K562 (cell line): ENCODE results near the gene KCNJ12. TPM values are rescaled to one million over a fixed set of nuclear protein-coding genes. Genes with fewer than 3 reads are reported as not detected.

Experiments used
- ATAC-seq: fragments of 200-7000 bp; cut with Tn5 transposase; 3 replicates; pipeline ENCODE4 v1.9.1; 2020; ENCODE audit warnings: moderate library complexity
- BruUV-seq: library from RNA; stranded (reverse); fragments of 400-500 nt; replicated peaks from 2 replicates; lab custom pipeline; 2021; lab: Mats Ljungman, UMichigan
- CTCF ChIA-PET: fragments of 300-600 bp; formaldehyde crosslinking; extraction: SDS; loops from one replicate; lab custom pipeline; 2021; ENCODE audit warnings: low intra/inter-chr PET ratio; lab: Yijun Ruan, JAX
- POLR2A ChIA-PET: fragments of 300-600, 350-650 bp; sonication (Branson Sonifier 250); formaldehyde crosslinking; extraction: SDS; loops from one replicate; lab custom pipeline; 2021; ENCODE audit warnings: antibody characterized with exemption, inconsistent platforms; lab: Yijun Ruan, JAX
- DNase-seq, 4 experiments: peaks; one replicate each; pipeline versions ENCODE4 v3.0.0 to v3.0.0-alpha.2; 2011 to 2018; ENCODE audit warnings: low spot score in 3 of 4, mixed read lengths in 3 of 4; ENCODE audit errors: extremely low read depth in 1 of 4
- FAIRE-seq: peaks from 2 replicates; lab custom pipeline; 2011; peaks lifted over from hg19 to GRCh38; lab: Jason Lieb, UNC
- H2AFZ ChIP-seq: 2 replicates; pipeline ENCODE4 v1.6.0; 2011; ENCODE audit warnings: low read depth, low read length, control low read depth, inconsistent platforms
- H3K27ac ChIP-seq: fragments of 200-600 bp; 3 replicates; pipeline ENCODE4 v1.8.0; 2011; ENCODE audit warnings: low read depth, mild to moderate bottlenecking, control low read depth, inconsistent platforms, low read length, moderate library complexity, mixed read lengths; ENCODE audit errors: extremely low read depth
- H3K27me3 ChIP-seq, 2 experiments: fragments of 300-600 bp in 1 of 2; 2 replicates in 1 of 2; 3 replicates in 1 of 2; pipeline versions ENCODE4 v1.6.0 to v1.8.0; 2011; ENCODE audit warnings: inconsistent platforms in 2 of 2, low read length in 2 of 2, mild to moderate bottlenecking in 1 of 2, mixed read lengths in 1 of 2, moderate library complexity in 1 of 2; ENCODE audit not compliant: control insufficient read depth in 2 of 2, insufficient read depth in 2 of 2
- H3K36me3 ChIP-seq: fragments of 300-600 bp; 3 replicates; pipeline ENCODE4 v1.8.0; 2011; ENCODE audit warnings: mild to moderate bottlenecking, low read length, inconsistent platforms; ENCODE audit not compliant: control insufficient read depth, insufficient read depth
- H3K4me1 ChIP-seq, 2 experiments: fragments of 200-600 bp in 1 of 2; replicated peaks in 1 of 2; 2 replicates in 1 of 2; 3 replicates in 1 of 2; pipeline versions ENCODE4 v1.5.1 to v1.8.0; 2011; ENCODE audit warnings: inconsistent platforms in 2 of 2, low read length in 2 of 2, mild to moderate bottlenecking in 1 of 2, mixed read lengths in 1 of 2, moderate library complexity in 1 of 2; ENCODE audit not compliant: control insufficient read depth in 2 of 2, insufficient read depth in 2 of 2
- H3K4me2 ChIP-seq: 2 replicates; pipeline ENCODE4 v1.6.1; 2011; ENCODE audit warnings: low read length, control low read depth, inconsistent platforms, mixed read lengths; ENCODE audit not compliant: insufficient read depth
- H3K4me3 ChIP-seq: fragments of 200-600 bp; sonication (generic), shearing (Covaris generic); 2 replicates; pipeline ENCODE4 v1.5.1; 2016; ENCODE audit warnings: control low read depth, inconsistent platforms
- H3K79me2 ChIP-seq: fragments of 200-600 bp; 3 replicates; pipeline ENCODE4 v1.8.0; 2011; ENCODE audit warnings: low read length, inconsistent platforms; ENCODE audit not compliant: control insufficient read depth, insufficient read depth
- H3K9ac ChIP-seq, 2 experiments: 2 replicates each; pipeline versions ENCODE4 v1.6.0 to v1.6.1; 2011; ENCODE audit warnings: low read depth in 2 of 2, low read length in 2 of 2, control low read depth in 1 of 2, inconsistent platforms in 1 of 2, mild to moderate bottlenecking in 1 of 2, mixed read lengths in 1 of 2; ENCODE audit not compliant: insufficient read depth in 1 of 2
- H3K9me1 ChIP-seq: one replicate; pipeline ENCODE4 v1.6.0; 2011; ENCODE audit warnings: inconsistent platforms, mild to moderate bottlenecking, low read length, moderate library complexity; ENCODE audit not compliant: control insufficient read depth, insufficient read depth
- H3K9me3 ChIP-seq: replicated peaks from 2 replicates; pipeline ENCODE4 v1.5.1; 2011; ENCODE audit warnings: low read depth, low read length, inconsistent platforms; ENCODE audit not compliant: control insufficient read depth, insufficient read depth
- H4K20me1 ChIP-seq: replicated peaks from 2 replicates; pipeline ENCODE4 v1.6.1; 2011; ENCODE audit warnings: low read length, inconsistent platforms, mixed read lengths; ENCODE audit not compliant: control insufficient read depth, insufficient read depth
- ADNP ChIP-seq: fragments of 200-800 bp; sonication (Bioruptor generic); IDR thresholded peaks from 2 replicates; pipeline ENCODE4 v1.6.1; 2016; ENCODE audit warnings: missing genetic modification characterization, missing compliant biosample characterization
- CREM ChIP-seq: IDR thresholded peaks from 2 replicates; pipeline ENCODE4 v1.6.1; 2014; ENCODE audit warnings: antibody characterized with exemption, low read depth
- E2F8 ChIP-seq: fragments of 450-650 bp; IDR thresholded peaks from 2 replicates; pipeline ENCODE4 v1.7.1; 2018; ENCODE audit warnings: mild to moderate bottlenecking, low read depth; ENCODE audit not compliant: partially characterized antibody
- FOXA1 ChIP-seq: fragments of 450-650 bp; IDR thresholded peaks from 2 replicates; pipeline ENCODE4 v1.6.1; 2016; ENCODE audit warnings: mild to moderate bottlenecking, borderline replicate concordance
- FOXJ3 ChIP-seq: sonication (generic); formaldehyde crosslinking; IDR thresholded peaks from 2 replicates; pipeline ENCODE4 v1.4.0; 2020; ENCODE audit warnings: mild to moderate bottlenecking, missing genetic modification reagents
- HNRNPL ChIP-seq: fragments of 200-400 bp; formaldehyde crosslinking; IDR thresholded peaks from 2 replicates; pipeline ENCODE4 v1.6.1; 2017; ENCODE audit warnings: low read depth, mild to moderate bottlenecking, low read length
- LCOR ChIP-seq: sonication (generic); formaldehyde crosslinking; IDR thresholded peaks from 2 replicates; pipeline ENCODE4 v1.8.0; 2022; ENCODE audit warnings: mild to moderate bottlenecking, missing genetic modification reagents
- RBM14 ChIP-seq: fragments of 200-400 bp; formaldehyde crosslinking; IDR thresholded peaks from 2 replicates; pipeline ENCODE4 v1.6.1; 2018; ENCODE audit warnings: low read depth, mild to moderate bottlenecking, low read length, moderate library complexity, borderline replicate concordance; ENCODE audit not compliant: insufficient read depth
- RBM15 ChIP-seq: fragments of 200-400 bp; formaldehyde crosslinking; IDR thresholded peaks from 2 replicates; pipeline ENCODE4 v1.6.1; 2018; ENCODE audit warnings: mild to moderate bottlenecking, low read length, moderate library complexity; ENCODE audit not compliant: insufficient read depth
- ZC3H8 ChIP-seq: fragments of 450-650 bp; IDR thresholded peaks from 2 replicates; pipeline ENCODE4 v1.6.1; 2017
- ZNF197 ChIP-seq: fragments of 200-800 bp; sonication (Bioruptor generic); IDR thresholded peaks from 2 replicates; pipeline ENCODE4 v1.6.1; 2016; ENCODE audit warnings: low read depth, missing genetic modification characterization, missing compliant biosample characterization
- ZNF445 ChIP-seq: fragments of 250-450 bp; sonication (Bioruptor Pico); IDR thresholded peaks from 2 replicates; pipeline ENCODE4 v1.4.0; 2020; ENCODE audit warnings: low read depth, mild to moderate bottlenecking, moderate library complexity
- ZNF695 ChIP-seq: fragments of 450-650 bp; formaldehyde crosslinking; IDR thresholded peaks from 2 replicates; pipeline ENCODE4 v1.4.0; 2020; ENCODE audit warnings: mild to moderate bottlenecking, moderate library complexity
- WGBS: fragments of 100-300 bp; shearing (Covaris generic); methylation state at CpG from one replicate; pipeline ENCODE4 v1.1.6; 2016; ENCODE audit warnings: low coverage, mixed read lengths; ENCODE audit not compliant: insufficient coverage; ENCODE audit errors: missing lambda C conversion rate; 5-methylcytosine and 5-hydroxymethylcytosine counted together
- in situ Hi-C: fragments of 300-500 bp; cut with MboI; formaldehyde crosslinking; loops from 4 replicates; pipeline ENCODE4 v1.15.0; 2018; ENCODE audit warnings: inconsistent platforms, mixed read lengths
- intact Hi-C: fragments of 100-400 bp; cut with micrococcal nuclease; formaldehyde crosslinking; loops from 2 replicates; pipeline ENCODE4 v1.14.2; 2022
- polyA plus RNA-seq, 8 experiments: library from polyadenylated mRNA; depleted of rRNA in 4 of 8; stranded (reverse) in 5 of 8; unstranded in 3 of 8; fragments of >200 nt; fragmentation: Nextera tagmentation in 2 of 8; fragmentation: Illumina TruSeq in 1 of 8; extraction: Ambion mirVana in 2 of 8; extraction: Trizol in 1 of 8; gene quantifications; 2 replicates each; pipeline versions ENCODE4 v1.2.1 to v1.2.3, GENCODE V29; 2011 to 2014; ENCODE audit warnings: inconsistent platforms in 1 of 8, missing spikeins in 1 of 8
- total RNA-seq, 7 experiments: library from RNA; depleted of rRNA in 6 of 7; stranded (reverse); fragments of >200 nt in 6 of 7; fragmentation: Illumina TruSeq in 2 of 7; extraction: Trizol in 2 of 7; gene quantifications; 2 replicates each; pipeline versions ENCODE4 v1.2.1 to v1.2.3, GENCODE V29; 2011 to 2021; ENCODE audit warnings: low replicate concordance in 1 of 7
- TF ChIP-seq, protein P1 (sequence below): fragments of 450-650 bp; IDR thresholded peaks from 2 replicates; pipeline ENCODE4 v1.6.1; 2018; ENCODE audit warnings: mild to moderate bottlenecking, low read depth; ENCODE audit not compliant: partially characterized antibody
- TF ChIP-seq, protein P2 (sequence below): fragments of 450-650 bp; formaldehyde crosslinking; IDR thresholded peaks from 2 replicates; pipeline ENCODE4 v1.4.0; 2022; ENCODE audit warnings: mild to moderate bottlenecking, moderate library complexity

The KCNJ12 gene
- total and polyA plus RNA-seq, 9 of the 15 experiments (the other 6 are each of a cell fraction or from before 2014, with no cell fraction given), result 0.02 TPM; not detected in 8

GRCh38 chr17:21356537-21357127, 19.5 kb upstream of the KCNJ12 start:
- Histone ChIP-seq H3K27me3 (peaks cover 5 to 36% of the 10 kb centered on the region in 2 experiments; a peak in 4 of 5 replicates), H3K79me2 (no peaks in the 10 kb centered on the region)
- in situ Hi-C loops (no loop called here), intact Hi-C loops (no loop called here)
- FAIRE-seq, result no peak
- no peak for DNase-seq
- TF ChIP-seq CREM (no peak), RBM15 (no peak), ADNP (tag) (no peak), HNRNPL (no peak), ZNF197 (no peak), ZNF695 (CRISPR knock-in tag) (no peak), RBM14 (no peak), LCOR (CRISPR knock-in tag) (no peak), E2F8 (no peak), ZNF445 (CRISPR knock-in tag) (no peak), FOXA1 (no peak), ZC3H8 (no peak), FOXJ3 (CRISPR knock-in tag) (no peak)
- TF ChIP-seq, protein P1, sequence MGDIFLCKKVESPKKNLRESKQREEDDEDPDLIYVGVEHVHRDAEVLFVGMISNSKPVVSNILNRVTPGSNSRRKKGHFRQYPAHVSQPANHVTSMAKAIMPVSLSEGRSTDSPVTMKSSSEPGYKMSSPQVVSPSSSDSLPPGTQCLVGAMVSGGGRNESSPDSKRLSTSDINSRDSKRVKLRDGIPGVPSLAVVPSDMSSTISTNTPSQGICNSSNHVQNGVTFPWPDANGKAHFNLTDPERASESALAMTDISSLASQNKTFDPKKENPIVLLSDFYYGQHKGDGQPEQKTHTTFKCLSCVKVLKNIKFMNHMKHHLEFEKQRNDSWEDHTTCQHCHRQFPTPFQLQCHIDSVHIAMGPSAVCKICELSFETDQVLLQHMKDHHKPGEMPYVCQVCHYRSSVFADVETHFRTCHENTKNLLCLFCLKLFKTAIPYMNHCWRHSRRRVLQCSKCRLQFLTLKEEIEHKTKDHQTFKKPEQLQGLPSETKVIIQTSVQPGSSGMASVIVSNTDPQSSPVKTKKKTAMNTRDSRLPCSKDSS, result no peak
- TF ChIP-seq, protein P2, sequence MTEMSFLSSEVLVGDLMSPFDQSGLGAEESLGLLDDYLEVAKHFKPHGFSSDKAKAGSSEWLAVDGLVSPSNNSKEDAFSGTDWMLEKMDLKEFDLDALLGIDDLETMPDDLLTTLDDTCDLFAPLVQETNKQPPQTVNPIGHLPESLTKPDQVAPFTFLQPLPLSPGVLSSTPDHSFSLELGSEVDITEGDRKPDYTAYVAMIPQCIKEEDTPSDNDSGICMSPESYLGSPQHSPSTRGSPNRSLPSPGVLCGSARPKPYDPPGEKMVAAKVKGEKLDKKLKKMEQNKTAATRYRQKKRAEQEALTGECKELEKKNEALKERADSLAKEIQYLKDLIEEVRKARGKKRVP, result no peak
- TF ChIP-seq, all 486 proteins: peak for 0
- no peaks in the 10 kb centered on the region for H3K36me3 ChIP-seq
- no peak overlapping the region for H3K4me2 ChIP-seq
- H3K9ac ChIP-seq, result no peak overlapping the region
- no peak for ATAC-seq
- WGBS, result 0% methylated on average over 2 of the region's 2 CpGs
- H3K27ac ChIP-seq, result no peak overlapping the region
- CTCF ChIA-PET, result no interaction called here
- H2AFZ ChIP-seq, result no peak overlapping the region
- no peaks in the 10 kb centered on the region; a peak in 1 of 5 replicates for H3K4me1 ChIP-seq
- POLR2A ChIA-PET, result no interaction called here
- no peaks in the 10 kb centered on the region for H3K9me3 ChIP-seq
- H4K20me1 ChIP-seq, result no peaks in the 10 kb centered on the region
- no peaks in the 10 kb centered on the region for H3K9me1 ChIP-seq
- no TSS peak for BruUV-seq
- H3K4me3 ChIP-seq, result no peak overlapping the region
